Adrenal gland (tissue), 12 donors: Measurements from ENCODE around the gene TEDC2. TPM values are rescaled to one million over a fixed set of nuclear protein-coding genes. Genes with fewer than 3 reads are reported as not detected.

Source experiments
- DNase-seq, 7 donors: peaks; one replicate each; pipeline ENCODE4 v3.0.0-alpha.2; 2019 to 2020
- H3K27ac ChIP-seq, 5 donors: fragments of 200-600 bp; sonication (generic) in 4 of 5; 1 replicate in 3 of 5; 2 replicates in 2 of 5; pipeline versions ENCODE4 v1.5.1 to v1.8.0; 2016 to 2020; ENCODE audit warnings: mild to moderate bottlenecking in 1 of 5
- H3K27me3 ChIP-seq: fragments of 200-600 bp; 2 replicates; pipeline ENCODE4 v1.8.0; 2021
- H3K36me3 ChIP-seq, 2 donors: fragments of 200-600 bp; replicated peaks in 1 of 2; 1 replicate in 1 of 2; 2 replicates in 1 of 2; pipeline versions ENCODE4 v1.5.1 to v1.8.0; 2018 to 2022
- H3K4me1 ChIP-seq, 2 donors: fragments of 200-600 bp; replicated peaks in 1 of 2; 1 replicate in 1 of 2; 2 replicates in 1 of 2; pipeline versions ENCODE4 v1.5.1 to v1.8.0; 2018 to 2021
- H3K4me3 ChIP-seq, 4 donors: fragments of 200-600 bp; sonication (generic) in 3 of 4; one replicate each; pipeline ENCODE4 v1.5.1; 2016 to 2018
- H3K9me3 ChIP-seq, 3 donors: fragments of 200-600 bp; sonication (generic) in 1 of 3; replicated peaks in 1 of 3; 1 replicate in 2 of 3; 2 replicates in 1 of 3; pipeline versions ENCODE4 v1.5.1 to v1.8.0; 2016 to 2021
- POLR2A ChIP-seq, 2 donors: fragments of 450-650 bp; IDR thresholded peaks; one replicate each; pipeline ENCODE4 v1.6.1; 2017; ENCODE audit warnings: antibody characterized with exemption in 2 of 2, mild to moderate bottlenecking in 2 of 2, moderate library complexity in 1 of 2
- WGBS, 4 donors: extraction: QIAGEN DNeasy Blood & Tissue Kit in 2 of 4; methylation state at CpG; one replicate each; pipeline versions ENCODE4 v1.1.5 to v1.1.7; 2013 to 2017; 5-methylcytosine and 5-hydroxymethylcytosine counted together
- intact Hi-C, 2 donors: fragments of 100-400 bp; cut with DNase I; formaldehyde crosslinking; loops; one replicate each; pipeline versions ENCODE4 v1.14.1 to v1.15.0; 2022 to 2023
- polyA plus RNA-seq, 3 donors: library from polyadenylated mRNA; stranded (reverse); fragments of 200-250 nt in 2 of 3; fragments of 350-450 nt in 1 of 3; fragmentation: Illumina TruSeq in 1 of 3; extraction: RNeasy Lipid Tissue Mini Kit (QIAGEN cat#74804) in 1 of 3; gene quantifications; one replicate each; pipeline ENCODE4 v1.2.3, GENCODE V29; 2013 to 2014
- total RNA-seq, 9 donors: library from RNA; depleted of rRNA in 4 of 9; stranded (reverse); fragments of >200 nt in 4 of 9; fragments of 120-200 nt in 1 of 9; fragmentation: NEBNext Ultra II Directional in 1 of 9; extraction: Animal tissue kit (Norgen Biotek cat#: 25700) in 1 of 9; gene quantifications; one replicate each; pipeline versions ENCODE4 v1.1.0 to v1.2.4, GENCODE V29; 2013 to 2023
- TF ChIP-seq, protein P1 (sequence below), 6 experiments: fragments of 450-650 bp in 4 of 6; fragments of 200-600 bp in 2 of 6; sonication (generic) in 1 of 6; IDR thresholded peaks; 1 replicate in 5 of 6; 2 replicates in 1 of 6; pipeline versions ENCODE4 v1.5.1 to v1.8.0; 2016 to 2021; ENCODE audit warnings: antibody characterized with exemption in 6 of 6, mild to moderate bottlenecking in 2 of 6, moderate library complexity in 1 of 6
- donor health status: healthy with polysubstance abuse.
- donor health status: Bipolar disorder and iron deficiency.
- donor health status: DM: yes; HTN: yes; CAD: no.
- donor health status: DM: no; HTN: no; CAD: no.
- donor health status: DM: no; HTN: no; CAD: no.
- donor health status: DM: yes; HTN: yes; CAD: no.

TEDC2 gene
- total and polyA plus RNA-seq, 12 donors = 0.33 to 8.6 (median 1.6) TPM

GRCh38 chr16:2482708-2483534 is 23.0 kb downstream of the TEDC2 start:
- WGBS, 4 donors = 60 to 71% (median 67%) methylated on average over 31 to 32 of the region's 32 CpGs
- intact Hi-C loops = no loop called here
- Histone ChIP-seq H3K4me3 (no peak overlapping the region), H3K27me3 (no peaks in the 10 kb centered on the region), H3K27ac (peak overlapping the region in 2 of 5 donors; percentile 47 to 65), H3K36me3 (no peaks in the 10 kb centered on the region), H3K4me1 (no peaks in the 10 kb centered on the region), H3K9me3 (no peaks in the 10 kb centered on the region)
- TF ChIP-seq, protein P1, sequence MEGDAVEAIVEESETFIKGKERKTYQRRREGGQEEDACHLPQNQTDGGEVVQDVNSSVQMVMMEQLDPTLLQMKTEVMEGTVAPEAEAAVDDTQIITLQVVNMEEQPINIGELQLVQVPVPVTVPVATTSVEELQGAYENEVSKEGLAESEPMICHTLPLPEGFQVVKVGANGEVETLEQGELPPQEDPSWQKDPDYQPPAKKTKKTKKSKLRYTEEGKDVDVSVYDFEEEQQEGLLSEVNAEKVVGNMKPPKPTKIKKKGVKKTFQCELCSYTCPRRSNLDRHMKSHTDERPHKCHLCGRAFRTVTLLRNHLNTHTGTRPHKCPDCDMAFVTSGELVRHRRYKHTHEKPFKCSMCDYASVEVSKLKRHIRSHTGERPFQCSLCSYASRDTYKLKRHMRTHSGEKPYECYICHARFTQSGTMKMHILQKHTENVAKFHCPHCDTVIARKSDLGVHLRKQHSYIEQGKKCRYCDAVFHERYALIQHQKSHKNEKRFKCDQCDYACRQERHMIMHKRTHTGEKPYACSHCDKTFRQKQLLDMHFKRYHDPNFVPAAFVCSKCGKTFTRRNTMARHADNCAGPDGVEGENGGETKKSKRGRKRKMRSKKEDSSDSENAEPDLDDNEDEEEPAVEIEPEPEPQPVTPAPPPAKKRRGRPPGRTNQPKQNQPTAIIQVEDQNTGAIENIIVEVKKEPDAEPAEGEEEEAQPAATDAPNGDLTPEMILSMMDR (IDR thresholded peaks at IDR 0.05) = no peak
- no peak for TF ChIP-seq POLR2A (IDR thresholded peaks at IDR 0.05)
- peak in 1 of 7 donors; percentile 74 for DNase-seq

DNA sequence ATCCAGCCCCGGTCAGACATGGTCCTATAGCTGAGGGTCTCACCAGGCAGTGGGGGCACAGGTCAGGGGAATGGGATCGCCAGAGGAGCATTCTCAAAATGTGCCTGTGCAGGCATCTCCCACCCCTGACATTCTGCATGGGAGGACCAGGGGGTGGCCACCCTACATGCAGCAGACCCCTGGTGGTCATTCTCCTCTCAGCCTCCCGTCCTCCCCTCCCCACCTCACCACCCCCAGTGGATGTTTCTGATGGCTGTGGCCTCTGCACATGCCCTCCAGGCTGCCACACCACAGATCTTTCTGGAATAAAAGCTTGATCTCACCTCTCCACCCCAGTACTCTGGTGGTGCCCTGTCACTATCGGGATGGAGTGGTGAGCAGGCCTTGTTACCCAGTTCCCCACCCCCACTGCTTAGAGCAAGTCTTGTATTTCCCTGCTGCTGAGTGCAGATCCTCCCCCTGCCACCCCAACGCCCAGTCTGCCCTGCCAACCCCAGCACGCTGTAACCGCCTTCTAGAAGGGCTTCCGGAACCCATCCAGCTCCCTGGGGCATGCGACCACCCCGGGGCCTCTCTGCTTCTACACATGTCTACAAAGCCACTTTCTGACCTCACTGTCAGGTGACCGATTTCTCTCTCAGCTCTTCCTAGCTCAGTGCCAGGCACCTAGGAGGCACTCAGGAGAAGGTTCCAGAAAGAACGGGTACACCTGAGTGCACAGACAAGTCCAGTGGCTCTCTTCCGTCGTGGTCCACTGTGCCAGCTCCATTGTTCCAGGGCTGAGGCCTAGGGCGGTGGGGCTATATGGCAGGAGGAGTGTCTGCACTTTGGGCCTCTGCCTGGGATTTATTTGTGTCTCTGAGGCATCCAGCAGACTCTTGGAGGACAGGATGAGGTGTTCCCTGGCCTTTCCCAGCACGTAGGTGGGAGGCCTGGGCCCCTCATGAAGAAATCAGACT is 24.3 kb downstream of the TEDC2 start:
- intact Hi-C loops = no loop called here
- WGBS, 4 donors = 90 to 96% (median 92%) methylated on average over 13 to 16 of the region's 16 CpGs
- no peaks in the 10 kb centered on the region for H3K36me3 ChIP-seq
- H3K9me3 ChIP-seq = no peaks in the 10 kb centered on the region
- TF ChIP-seq POLR2A (IDR thresholded peaks at IDR 0.05) = no peak
- TF ChIP-seq, protein P1 (IDR thresholded peaks at IDR 0.05) = no peak
- no peak for DNase-seq
- no peaks in the 10 kb centered on the region for H3K27me3 ChIP-seq
- H3K27ac ChIP-seq = peak overlapping the region in 1 of 5 donors; percentile 65
- H3K4me1 ChIP-seq = no peaks in the 10 kb centered on the region
- H3K4me3 ChIP-seq = no peak overlapping the region

GRCh38 chr16:2484898-2485508 is 25.1 kb downstream of the TEDC2 start:
- TF ChIP-seq, protein P1 (IDR thresholded peaks at IDR 0.05) = no peak
- no peak for TF ChIP-seq POLR2A (IDR thresholded peaks at IDR 0.05)
- DNase-seq = no peak
- Histone ChIP-seq H3K4me1 (no peaks in the 10 kb centered on the region), H3K4me3 (no peak overlapping the region), H3K27ac (no peak overlapping the region), H3K27me3 (no peaks in the 10 kb centered on the region), H3K9me3 (no peaks in the 10 kb centered on the region), H3K36me3 (no peaks in the 10 kb centered on the region)
- 75 to 85% (median 84%) methylated on average over 7 to 13 of the region's 13 CpGs for WGBS, 4 donors
- intact Hi-C loops = no loop called here
